NCI-H2081 treated with DMSO at 0.1 percent for 48 hours (cell line): ENCODE results near the gene WNK2.
"Not testable (repeated sequence)": the region's sequence is repeated elsewhere in the genome, so short reads cannot be mapped to it uniquely, and the experiment has no call there.

Source experiments
- DNase-seq: peaks from one replicate; lab custom pipeline; 2025; lab: John Stamatoyannopoulos, UW

WNK2 gene

DNA sequence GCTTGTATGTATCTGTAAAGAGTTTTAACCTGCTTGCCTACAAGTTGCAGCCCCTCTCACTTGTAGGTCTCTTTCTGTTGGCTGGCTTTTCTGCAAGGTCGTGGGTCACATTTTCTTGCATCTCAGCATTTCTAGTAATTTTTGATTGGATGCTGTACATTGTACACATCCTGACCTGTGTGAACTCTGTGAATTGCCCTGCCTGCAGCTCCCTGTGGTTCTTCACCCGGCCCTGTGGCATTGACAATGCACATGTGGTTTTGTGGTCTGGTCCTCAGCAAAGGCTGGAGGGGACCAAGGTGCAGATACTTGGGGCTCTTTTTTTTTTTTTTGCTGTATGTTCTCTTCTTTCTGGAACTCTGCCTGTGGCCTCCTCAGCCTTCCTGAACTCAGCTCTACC lies 53.6 kb downstream of the WNK2 start:
- no peak for DNase-seq

DNA sequence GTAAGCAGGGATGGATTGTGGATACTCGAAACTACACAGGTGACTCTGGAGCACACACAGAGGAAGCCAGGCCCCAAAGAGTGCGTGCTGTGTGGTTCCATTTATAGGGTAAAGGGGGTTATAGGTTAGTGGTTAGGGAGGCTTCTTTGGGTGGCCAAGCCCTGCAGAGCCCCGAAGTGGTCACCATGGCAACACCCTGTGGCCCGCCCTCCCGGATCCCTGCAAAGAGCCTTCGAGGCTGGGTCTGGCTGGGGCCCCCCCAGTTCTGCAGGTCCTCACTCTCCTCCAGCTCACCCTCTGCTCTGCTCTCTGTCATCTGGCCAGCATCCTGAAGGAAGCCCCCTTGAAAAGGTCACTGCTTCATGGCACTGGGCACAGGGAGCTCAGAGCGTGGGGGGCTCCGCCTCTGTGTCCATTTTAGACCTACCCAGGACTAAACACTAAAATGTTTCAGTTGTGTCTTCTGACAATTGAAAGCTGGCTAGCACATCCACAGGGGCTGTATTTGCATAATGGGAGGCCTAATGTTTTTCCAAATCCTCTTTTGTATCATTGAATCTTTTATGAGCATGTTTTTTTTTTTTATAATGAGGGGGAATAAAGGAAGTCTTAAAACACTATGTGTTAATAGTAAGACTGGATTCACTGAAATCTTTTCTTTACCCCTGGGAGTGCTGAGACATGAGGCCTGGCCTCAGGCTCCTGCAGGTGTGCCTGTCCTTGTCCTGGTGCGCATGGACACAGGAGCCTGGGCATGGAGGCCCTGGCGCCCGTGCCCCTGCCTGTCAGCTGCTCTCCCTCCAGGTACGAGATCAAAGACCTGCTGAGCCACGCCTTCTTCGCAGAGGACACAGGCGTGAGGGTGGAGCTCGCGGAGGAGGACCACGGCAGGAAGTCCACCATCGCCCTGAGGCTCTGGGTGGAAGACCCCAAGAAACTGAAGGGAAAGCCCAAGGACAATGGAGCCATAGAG lies 55.3 kb downstream of the WNK2 start:
- no peak for DNase-seq

- DNase-seq = no peak
These were observed 57.0 kb downstream of the WNK2 start for GRCh38 chr9:93240891-93241334.

DNA sequence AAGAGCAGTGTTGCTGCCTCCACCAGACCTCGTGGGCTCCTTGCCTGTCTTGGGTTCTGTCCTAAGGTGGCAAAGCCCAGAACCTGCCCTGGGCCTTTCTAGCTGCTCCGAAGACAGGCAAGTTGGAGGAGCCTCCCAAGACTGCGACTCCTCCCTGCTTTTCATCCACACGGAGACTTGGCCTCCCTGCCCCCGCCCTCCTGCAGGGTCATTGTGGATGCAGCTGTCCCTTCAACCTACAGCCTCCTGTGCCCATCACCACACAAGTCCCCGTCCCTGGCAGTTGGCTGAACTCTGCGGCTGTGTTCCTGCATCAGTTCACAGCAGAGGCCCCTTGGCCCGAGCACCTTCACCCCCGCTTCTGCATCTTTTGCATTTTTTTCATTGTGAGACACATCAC lies 59.2 kb downstream of the WNK2 start:
- DNase-seq = no peak

- DNase-seq = no peak
These were observed 60.2 kb downstream of the WNK2 start for GRCh38 chr9:93244101-93244500.

DNA sequence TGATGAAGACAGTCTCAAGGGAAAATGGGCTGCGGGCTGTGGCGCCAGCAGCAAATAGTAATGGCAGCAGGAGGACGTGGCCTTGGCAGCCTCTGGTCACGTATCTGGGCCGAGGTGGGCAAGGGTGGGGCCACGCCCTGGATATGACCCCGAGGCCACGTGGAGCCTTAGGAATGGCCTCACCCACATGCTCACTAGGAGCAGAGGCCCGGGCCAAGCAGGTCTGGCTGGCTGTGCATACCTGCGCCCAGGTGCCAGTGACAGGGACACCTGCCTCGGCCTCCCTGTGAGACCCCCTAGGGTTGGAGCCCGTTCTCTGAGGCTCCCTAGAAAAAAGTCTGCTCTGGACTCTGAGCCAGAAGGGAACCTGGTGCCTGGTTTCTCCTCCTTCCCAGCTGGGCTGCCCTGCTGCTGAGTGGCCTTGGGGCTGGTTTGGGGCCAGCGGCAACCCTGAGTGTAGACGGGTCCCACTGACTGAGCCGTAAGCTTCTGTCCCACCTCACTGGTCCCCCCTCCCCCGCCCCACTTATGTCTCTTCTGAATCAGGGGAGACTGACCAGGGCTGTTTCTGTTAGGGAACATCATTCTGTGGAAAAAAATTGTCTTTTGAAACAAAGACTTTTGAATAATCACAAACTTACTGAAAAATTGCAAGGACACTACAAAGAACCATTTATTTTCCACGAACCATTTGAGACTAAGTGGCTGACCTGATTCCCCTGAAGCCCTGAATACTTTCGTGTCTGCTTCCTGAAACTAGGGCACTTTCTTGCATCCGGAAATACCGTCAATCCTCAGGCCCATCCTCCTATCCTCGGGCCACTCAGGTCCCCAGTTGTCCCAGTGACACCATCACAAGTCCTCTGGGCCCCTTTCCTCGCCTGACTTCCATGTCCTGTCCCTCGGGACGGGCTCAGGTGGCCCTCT lies 60.8 kb downstream of the WNK2 start:
- DNase-seq = no peak

- no peak for DNase-seq
These were observed 61.6 kb downstream of the WNK2 start for GRCh38 chr9:93245437-93245970.

DNA sequence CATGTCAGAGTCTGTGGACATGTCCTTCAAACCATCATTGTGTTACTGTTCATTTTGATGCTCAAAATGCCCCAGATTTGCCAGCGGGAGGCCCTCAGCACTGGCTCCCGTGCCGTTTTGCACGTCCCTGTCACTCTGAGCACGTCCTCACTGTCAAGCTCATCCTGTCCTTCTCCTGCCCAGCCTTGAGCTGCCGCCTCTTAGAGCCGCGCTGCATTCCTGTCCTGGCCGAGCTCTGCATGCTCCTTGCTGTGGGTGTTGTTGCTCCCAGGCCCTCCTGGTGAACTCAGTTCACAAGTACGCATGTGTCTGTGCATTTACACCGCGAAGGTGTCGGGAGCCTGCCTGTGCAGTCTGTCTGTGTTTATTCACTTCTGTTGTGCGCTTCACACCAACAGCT lies 62.2 kb downstream of the WNK2 start:
- DNase-seq = no peak

DNA sequence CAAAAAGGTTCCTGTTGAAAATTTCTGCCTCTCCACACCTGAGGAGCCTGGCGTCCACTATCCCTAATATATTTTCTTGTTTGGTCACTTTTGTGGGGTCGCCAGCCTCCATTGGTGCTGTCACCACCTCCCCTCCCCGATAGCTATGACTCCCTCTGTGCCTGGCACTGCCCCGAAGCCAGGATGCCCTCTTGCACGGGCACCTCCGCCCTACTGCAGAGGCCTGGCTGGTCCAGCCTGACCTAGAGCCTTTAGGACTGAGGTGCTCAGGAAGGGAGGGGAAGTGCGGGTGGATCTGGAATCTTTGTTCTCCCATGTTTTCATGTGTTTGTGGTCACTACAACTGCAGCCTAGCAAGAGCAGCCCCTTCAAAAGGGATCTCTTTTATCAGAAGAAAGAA lies 62.6 kb downstream of the WNK2 start:
- no peak for DNase-seq

GRCh38 chr9:93247099-93247865 lies 63.3 kb downstream of the WNK2 start:
- DNase-seq = no peak

DNA sequence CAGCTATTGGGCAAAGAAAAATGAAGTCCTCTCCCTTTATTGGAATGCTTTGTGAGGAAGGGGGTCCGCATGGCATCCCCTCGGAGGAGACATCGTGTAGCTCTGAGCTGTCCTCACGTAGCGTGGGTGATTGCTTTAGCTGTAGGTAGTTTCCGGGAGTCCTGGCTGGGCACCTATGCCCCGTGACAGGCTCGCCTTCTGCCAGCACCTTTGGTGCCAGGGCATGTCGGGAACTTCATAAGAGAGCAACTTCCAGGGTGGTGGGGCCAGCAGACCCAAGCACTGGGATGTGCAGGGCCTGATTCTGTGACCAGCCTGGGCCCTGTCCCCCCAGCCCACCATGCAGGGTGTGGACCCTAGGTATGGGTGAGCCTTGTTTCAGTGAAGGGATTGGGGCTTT lies 64.0 kb downstream of the WNK2 start:
- no peak for DNase-seq

- no peak for DNase-seq
These were observed 64.6 kb downstream of the WNK2 start for GRCh38 chr9:93248386-93249040.

DNA sequence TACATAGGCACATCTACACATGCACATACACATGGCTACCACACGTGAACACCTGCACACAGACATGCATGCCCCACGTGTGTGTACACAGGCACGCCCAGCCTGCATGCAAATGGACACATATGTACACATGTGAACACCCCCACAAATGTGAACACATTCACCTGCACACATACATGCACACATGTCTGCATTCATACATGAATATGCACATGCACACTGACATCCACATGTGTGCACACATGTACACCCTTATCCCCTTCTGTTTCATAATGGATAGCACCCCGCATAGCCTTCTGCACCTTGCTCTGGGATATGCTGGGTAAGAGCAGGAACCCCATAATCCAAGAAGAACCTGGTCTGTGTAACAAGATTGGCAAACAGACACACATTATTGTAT lies 66.2 kb downstream of the WNK2 start:
- no peak for DNase-seq

DNA sequence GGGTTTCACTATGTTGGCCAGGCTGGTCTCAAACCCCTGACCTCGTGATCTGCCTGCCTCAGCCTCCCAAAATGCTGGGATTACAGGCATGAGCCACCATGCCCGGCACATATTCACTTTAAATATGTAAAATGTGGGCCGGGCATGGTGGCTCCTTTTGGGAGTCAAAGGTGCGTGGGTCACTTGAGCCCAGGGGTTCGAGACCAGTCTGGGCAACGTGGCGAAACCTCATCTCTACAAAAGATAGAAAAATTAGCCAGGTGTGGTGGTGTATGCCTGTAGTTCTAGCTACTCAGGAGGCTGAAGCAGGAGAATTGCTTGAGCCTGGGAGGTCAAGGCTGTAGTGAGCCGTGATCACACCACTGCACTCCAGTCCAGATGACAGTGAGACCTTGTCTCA lies 67.4 kb downstream of the WNK2 start:
- DNase-seq = not testable (repeated sequence)

- no peak for DNase-seq
These were observed 68.3 kb downstream of the WNK2 start for GRCh38 chr9:93252116-93252780.

DNA sequence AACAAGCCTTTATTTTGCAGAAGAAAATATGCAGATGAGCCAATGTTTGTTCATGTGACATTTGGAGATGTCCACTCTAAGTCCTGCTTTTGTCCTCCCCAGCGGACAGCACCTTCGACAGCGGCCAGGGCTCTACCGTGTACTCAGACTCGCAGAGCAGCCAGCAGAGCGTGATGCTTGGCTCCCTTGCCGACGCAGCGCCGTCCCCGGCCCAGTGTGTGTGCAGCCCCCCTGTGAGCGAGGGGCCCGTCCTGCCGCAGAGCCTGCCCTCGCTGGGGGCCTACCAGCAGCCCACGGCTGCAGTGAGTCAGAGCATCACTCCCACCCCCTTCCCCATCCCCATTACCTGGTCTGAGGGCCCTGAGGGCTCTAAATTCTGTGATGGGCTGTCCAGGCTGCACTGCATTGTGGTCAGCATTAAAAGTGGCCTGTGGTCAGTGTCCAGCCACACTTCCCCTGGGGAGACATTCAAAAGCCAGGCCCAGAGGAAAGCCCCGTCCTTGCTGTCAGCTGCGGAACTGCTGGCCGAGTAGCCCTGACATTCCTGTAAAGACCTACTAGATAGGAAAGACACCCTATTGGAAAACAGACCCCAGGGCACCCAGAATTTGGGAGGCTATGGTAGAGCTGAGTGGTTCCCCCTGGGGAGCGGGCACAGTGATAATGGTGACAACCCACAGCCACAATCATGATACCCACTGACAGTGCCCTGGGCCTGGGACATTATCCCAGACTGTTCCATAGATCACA lies 69.0 kb downstream of the WNK2 start:
- no peak for DNase-seq

GRCh38 chr9:93253633-93254032 lies 69.7 kb downstream of the WNK2 start:
- DNase-seq = no peak

DNA sequence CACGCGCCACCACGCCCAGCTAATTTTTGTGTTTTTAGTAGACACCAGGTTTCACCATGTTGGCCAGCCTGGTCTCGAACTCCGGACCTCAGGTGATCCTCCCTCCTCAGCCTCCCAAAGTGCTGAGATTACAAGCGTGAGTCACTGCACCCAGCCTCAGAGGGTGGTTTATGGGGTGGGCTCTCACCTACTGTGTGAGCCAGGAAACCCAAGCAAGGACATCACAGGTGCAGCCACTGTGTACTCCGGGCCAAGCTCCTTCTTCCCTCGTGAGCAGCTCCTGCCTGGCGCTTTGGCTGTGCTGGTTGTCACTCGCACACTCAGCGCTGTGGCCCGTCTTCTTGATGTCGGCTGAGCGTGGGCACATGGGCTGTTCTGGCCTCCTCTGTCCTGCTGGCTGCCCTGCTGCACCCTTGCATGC lies 70.1 kb downstream of the WNK2 start:
- no peak for DNase-seq

GRCh38 chr9:93254806-93255493 lies 71.0 kb downstream of the WNK2 start:
- no peak for DNase-seq
